Natural killer cell (primary cell): Measurements from ENCODE around the gene BBX. TPM values are rescaled to one million over a fixed set of nuclear protein-coding genes. Genes with fewer than 3 reads are reported as not detected.

Experiments used
- ATAC-seq, 3 donors: fragments of 150-1000 bp in 2 of 3; fragments of 200-7000 bp in 1 of 3; cut with Tn5 transposase; 1 replicate in 1 of 3; 2 replicates in 2 of 3; pipeline ENCODE4 v1.10.0; 2021; ENCODE audit warnings: mild to moderate bottlenecking in 2 of 3, moderate library complexity in 2 of 3
- DNase-seq, 2 donors: peaks; one replicate each; pipeline versions ENCODE4 v3.0.0 to v3.0.0-alpha.2; 2013 to 2021; ENCODE audit warnings: mixed read lengths in 1 of 2
- H3K27ac ChIP-seq: one replicate; pipeline ENCODE4 v1.5.1; 2013; ENCODE audit warnings: mild to moderate bottlenecking, low read length
- H3K27me3 ChIP-seq: one replicate; pipeline ENCODE4 v1.6.1; 2013; ENCODE audit warnings: low read length; ENCODE audit not compliant: control insufficient read depth, insufficient read depth
- H3K36me3 ChIP-seq: one replicate; pipeline ENCODE4 v1.6.1; 2013; ENCODE audit warnings: low read length; ENCODE audit not compliant: control insufficient read depth, insufficient read depth
- H3K4me1 ChIP-seq: one replicate; pipeline ENCODE4 v1.6.1; 2013; ENCODE audit warnings: low read length; ENCODE audit not compliant: control insufficient read depth, insufficient read depth
- H3K4me3 ChIP-seq: one replicate; pipeline ENCODE4 v1.5.1; 2013; ENCODE audit warnings: low read length
- H3K9me3 ChIP-seq: one replicate; pipeline ENCODE4 v1.6.1; 2013; ENCODE audit warnings: low read length; ENCODE audit not compliant: control insufficient read depth, insufficient read depth
- H3K27ac Mint-ChIP-seq, 2 donors: one replicate each; pipeline ENCODE4 v1.8.0; 2022; ENCODE audit warnings: mild to moderate bottlenecking in 2 of 2, mixed read lengths in 2 of 2, moderate library complexity in 1 of 2
- H3K27me3 Mint-ChIP-seq, 2 donors: one replicate each; pipeline ENCODE4 v1.8.0; 2022; ENCODE audit warnings: low read depth in 2 of 2, mixed read lengths in 2 of 2
- H3K36me3 Mint-ChIP-seq: one replicate; pipeline ENCODE4 v1.8.0; 2022; ENCODE audit warnings: mixed read lengths
- H3K4me1 Mint-ChIP-seq, 2 donors: one replicate each; pipeline ENCODE4 v1.8.0; 2022; ENCODE audit warnings: mixed read lengths in 2 of 2
- H3K4me3 Mint-ChIP-seq: one replicate; pipeline ENCODE4 v1.8.0; 2022; ENCODE audit warnings: mild to moderate bottlenecking, moderate library complexity, mixed read lengths
- H3K9me3 Mint-ChIP-seq, 2 donors: one replicate each; pipeline ENCODE4 v1.8.0; 2022; ENCODE audit warnings: mixed read lengths in 2 of 2
- WGBS: methylation state at CpG from one replicate; pipeline ENCODE4 v1.1.7; 2013; ENCODE audit warnings: missing lambda C conversion rate; ENCODE audit not compliant: insufficient coverage; 5-methylcytosine and 5-hydroxymethylcytosine counted together
- intact Hi-C: fragments of 100-400 bp; cut with micrococcal nuclease; formaldehyde crosslinking; loops from one replicate; pipeline ENCODE4 v1.14.2; 2022
- total RNA-seq, 4 donors: library from RNA; stranded (reverse); fragments of 120-200 nt in 1 of 4; gene quantifications; one replicate each; pipeline versions ENCODE4 v1.2.3 to v1.2.4, GENCODE V29; 2013 to 2022
- TF ChIP-seq, protein P1 (sequence below): fragments of 200-600 bp; IDR thresholded peaks from one replicate; pipeline ENCODE4 v1.8.0; 2022; ENCODE audit warnings: antibody characterized with exemption

BBX gene
- total RNA-seq, 3 donors from 2014 or later (not counting 1 experiment from before 2014, with no cell fraction given), result 80.0 to 87.1 (median 83.4) TPM

DNA sequence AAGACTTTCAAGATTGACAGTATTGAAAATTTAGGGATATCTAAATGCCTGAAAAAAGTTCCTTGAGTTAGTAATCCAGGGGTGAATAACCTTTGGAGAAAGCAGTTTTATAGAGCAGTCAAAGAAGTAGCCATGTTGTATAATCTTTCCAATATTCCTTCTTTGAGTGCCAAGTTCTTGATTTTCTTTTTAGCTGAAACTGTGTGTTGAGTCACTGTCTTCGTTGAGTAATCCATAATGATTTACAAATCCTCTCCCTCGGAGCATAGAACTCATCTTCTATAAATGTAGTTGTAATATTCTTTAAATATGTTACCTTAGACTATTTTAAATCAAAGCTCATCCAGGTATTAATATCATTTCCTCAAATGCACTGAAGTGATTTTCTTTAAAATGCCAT lies 135.2 kb downstream of the BBX start:
- Mint-ChIP-seq H3K4me3 (no peak overlapping the region), H3K27ac (peak overlapping the region in 1 of 2 donors; percentile 0), H3K36me3 (no peaks in the 10 kb centered on the region), H3K27me3 (no peaks in the 10 kb centered on the region), H3K9me3 (no peaks in the 10 kb centered on the region), H3K4me1 (peaks cover 10 to 29% of the 10 kb centered on the region in 2 donors)
- Histone ChIP-seq H3K27me3 (no peaks in the 10 kb centered on the region), H3K27ac (no peak overlapping the region), H3K4me1 (no peaks in the 10 kb centered on the region), H3K4me3 (no peak overlapping the region), H3K36me3 (no peaks in the 10 kb centered on the region), H3K9me3 (no peaks in the 10 kb centered on the region)
- intact Hi-C loops, result no loop called here
- TF ChIP-seq, protein P1, sequence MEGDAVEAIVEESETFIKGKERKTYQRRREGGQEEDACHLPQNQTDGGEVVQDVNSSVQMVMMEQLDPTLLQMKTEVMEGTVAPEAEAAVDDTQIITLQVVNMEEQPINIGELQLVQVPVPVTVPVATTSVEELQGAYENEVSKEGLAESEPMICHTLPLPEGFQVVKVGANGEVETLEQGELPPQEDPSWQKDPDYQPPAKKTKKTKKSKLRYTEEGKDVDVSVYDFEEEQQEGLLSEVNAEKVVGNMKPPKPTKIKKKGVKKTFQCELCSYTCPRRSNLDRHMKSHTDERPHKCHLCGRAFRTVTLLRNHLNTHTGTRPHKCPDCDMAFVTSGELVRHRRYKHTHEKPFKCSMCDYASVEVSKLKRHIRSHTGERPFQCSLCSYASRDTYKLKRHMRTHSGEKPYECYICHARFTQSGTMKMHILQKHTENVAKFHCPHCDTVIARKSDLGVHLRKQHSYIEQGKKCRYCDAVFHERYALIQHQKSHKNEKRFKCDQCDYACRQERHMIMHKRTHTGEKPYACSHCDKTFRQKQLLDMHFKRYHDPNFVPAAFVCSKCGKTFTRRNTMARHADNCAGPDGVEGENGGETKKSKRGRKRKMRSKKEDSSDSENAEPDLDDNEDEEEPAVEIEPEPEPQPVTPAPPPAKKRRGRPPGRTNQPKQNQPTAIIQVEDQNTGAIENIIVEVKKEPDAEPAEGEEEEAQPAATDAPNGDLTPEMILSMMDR, result no peak
- DNase-seq (no peak), ATAC-seq (no peak)
- no CpG with 5 or more reads among the region's 2 CpGs for WGBS

DNA sequence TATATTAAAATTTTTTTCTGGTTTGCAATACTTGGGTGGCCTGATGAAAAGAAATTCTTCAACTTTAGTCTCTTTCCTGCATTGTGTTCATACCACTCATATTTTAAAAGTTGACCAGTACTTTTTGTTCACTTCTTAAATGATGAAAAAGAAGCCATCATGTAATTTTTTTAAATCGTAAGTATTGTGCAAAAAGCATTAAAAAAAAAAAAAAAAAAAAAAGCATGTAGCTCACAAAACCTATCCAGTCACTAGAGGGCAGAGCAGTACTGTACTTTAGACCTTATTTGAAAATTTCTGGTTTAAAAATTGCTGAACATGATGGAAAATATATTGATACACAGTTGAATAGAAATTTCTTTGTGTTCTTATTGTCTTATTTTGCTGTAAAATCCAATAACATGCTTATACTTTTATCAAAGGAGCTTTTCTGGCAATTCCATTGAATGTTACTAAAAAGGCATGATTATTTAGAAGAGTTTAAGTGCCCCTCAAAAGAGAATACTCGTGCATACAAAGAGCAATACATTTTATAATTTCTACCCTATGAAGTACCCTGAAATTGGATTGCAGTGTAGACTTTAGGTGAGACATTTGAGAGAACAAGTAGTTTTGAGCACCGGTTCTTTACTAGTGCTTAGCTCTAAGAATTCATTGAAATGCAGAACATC lies 137.7 kb downstream of the BBX start:
- Histone ChIP-seq H3K9me3 (no peaks in the 10 kb centered on the region), H3K4me3 (no peak overlapping the region), H3K27me3 (no peaks in the 10 kb centered on the region), H3K27ac (no peak overlapping the region), H3K4me1 (no peaks in the 10 kb centered on the region), H3K36me3 (no peaks in the 10 kb centered on the region)
- Mint-ChIP-seq H3K36me3 (no peaks in the 10 kb centered on the region), H3K27me3 (no peaks in the 10 kb centered on the region), H3K4me1 (peaks cover 10 to 25% of the 10 kb centered on the region in 2 donors), H3K9me3 (no peaks in the 10 kb centered on the region), H3K27ac (no peak overlapping the region), H3K4me3 (no peak overlapping the region)
- peak in 1 of 2 donors; percentile 64 for DNase-seq
- TF ChIP-seq, protein P1, result peak; percentile 39
- WGBS, result 100% methylated on average over 2 of the region's 3 CpGs
- peak in 2 of 3 donors; percentile 36 to 44 for ATAC-seq
- intact Hi-C loops, result loop anchor here (5.0 kb wide), 1 partner anchor 267 kb away; no protein-coding TSS in a partner anchor

DNA sequence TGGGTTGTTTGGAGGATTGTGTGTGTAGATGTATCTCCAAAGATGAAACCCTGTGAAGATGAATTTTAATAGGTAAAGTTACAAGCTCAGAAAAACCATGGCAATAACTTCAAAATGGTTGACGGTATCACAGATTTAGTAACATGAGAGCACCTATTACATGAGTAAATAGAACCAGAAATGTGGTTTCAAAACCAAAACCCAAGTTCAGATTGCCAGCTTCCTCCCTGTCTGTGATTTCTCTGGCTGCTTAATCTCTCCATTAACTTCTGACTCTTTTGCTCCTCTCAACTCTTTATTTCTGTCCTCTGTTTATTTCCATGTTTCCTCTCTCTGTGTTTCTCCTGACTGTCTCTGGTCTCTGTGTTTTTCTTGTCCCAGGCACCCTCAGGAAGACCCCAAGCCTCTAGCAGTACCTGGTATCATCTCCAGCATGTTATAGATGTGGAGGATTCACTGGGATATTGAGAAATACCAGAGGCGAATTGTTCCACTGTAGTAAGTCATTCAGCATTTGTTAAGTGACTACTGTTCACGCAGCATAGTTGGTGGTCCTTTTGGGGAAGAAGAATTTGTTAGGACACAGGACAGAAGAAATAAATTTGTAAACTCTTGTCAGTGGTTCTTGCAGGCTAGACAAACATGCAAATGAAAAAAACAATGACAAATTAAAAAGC lies 138.8 kb downstream of the BBX start:
- no peaks in the 10 kb centered on the region for H3K36me3 Mint-ChIP-seq
- no peaks in the 10 kb centered on the region for H3K4me1 ChIP-seq
- H3K36me3 ChIP-seq, result no peaks in the 10 kb centered on the region
- H3K4me3 ChIP-seq, result no peak overlapping the region
- H3K4me3 Mint-ChIP-seq, result no peak overlapping the region
- intact Hi-C loops, result loop anchor here (5.0 kb wide), 1 partner anchor 266 kb away; no protein-coding TSS in a partner anchor
- H3K27ac Mint-ChIP-seq, result no peak overlapping the region
- H3K27me3 Mint-ChIP-seq, result no peaks in the 10 kb centered on the region
- H3K27me3 ChIP-seq, result no peaks in the 10 kb centered on the region
- H3K9me3 ChIP-seq, result no peaks in the 10 kb centered on the region
- no peak overlapping the region for H3K27ac ChIP-seq
- H3K4me1 Mint-ChIP-seq, result peaks cover 10 to 30% of the 10 kb centered on the region in 2 donors
- TF ChIP-seq, protein P1, result no peak
- H3K9me3 Mint-ChIP-seq, result no peaks in the 10 kb centered on the region
- DNase-seq (peak in 1 of 2 donors; percentile 25), ATAC-seq (peak in 1 of 3 donors; percentile 32)
- WGBS, result 65% methylated on average over 3 of the region's 3 CpGs
